Uterus (tissue), 4 donors: Measurements from ENCODE around the gene IFT52. TPM values are rescaled to one million over a fixed set of nuclear protein-coding genes. Genes with fewer than 3 reads are reported as not detected.

Experiments used
- DNase-seq, 2 donors: peaks; one replicate each; pipeline ENCODE4 v3.0.0-alpha.2; 2019 to 2020
- H3K27ac ChIP-seq, 2 donors: fragments of 200-600 bp; sonication (generic); 1 replicate in 1 of 2; 2 replicates in 1 of 2; pipeline ENCODE4 v1.5.1; 2016 to 2018
- H3K27me3 ChIP-seq, 2 donors: fragments of 200-600 bp; sonication (generic); one replicate each; pipeline ENCODE4 v1.5.1; 2018 to 2019; ENCODE audit warnings: control low read depth in 1 of 2
- H3K36me3 ChIP-seq, 2 donors: fragments of 200-600 bp; sonication (generic); one replicate each; pipeline ENCODE4 v1.5.1; 2019; ENCODE audit warnings: control low read depth in 1 of 2
- H3K4me1 ChIP-seq, 2 donors: fragments of 200-600 bp; sonication (generic); one replicate each; pipeline ENCODE4 v1.5.1; 2018 to 2019; ENCODE audit warnings: control low read depth in 1 of 2
- H3K4me3 ChIP-seq, 2 donors: fragments of 200-600 bp; sonication (generic); 1 replicate in 1 of 2; 2 replicates in 1 of 2; pipeline ENCODE4 v1.5.1; 2018 to 2019; ENCODE audit warnings: mild to moderate bottlenecking in 1 of 2
- H3K9me3 ChIP-seq, 2 donors: fragments of 200-600 bp; sonication (generic); one replicate each; pipeline ENCODE4 v1.5.1; 2019; ENCODE audit warnings: control low read depth in 1 of 2
- CTCF ChIP-seq, 4 experiments: fragments of 200-600 bp in 2 of 4; fragments of 450-650 bp in 2 of 4; sonication (generic) in 2 of 4; IDR thresholded peaks; one replicate each; pipeline ENCODE4 v1.5.1; 2016 to 2019; ENCODE audit warnings: antibody characterized with exemption in 4 of 4, mild to moderate bottlenecking in 2 of 4, moderate library complexity in 1 of 4
- POLR2A ChIP-seq, 2 donors: fragments of 450-650 bp; IDR thresholded peaks; one replicate each; pipeline ENCODE4 v1.6.1; 2016; ENCODE audit warnings: antibody characterized with exemption in 2 of 2, mild to moderate bottlenecking in 1 of 2, moderate library complexity in 1 of 2
- intact Hi-C: fragments of 100-400 bp; cut with DNase I; formaldehyde crosslinking; loops from one replicate; pipeline ENCODE4 v1.15.1; 2023; ENCODE audit warnings: low total_unique reads
- total RNA-seq, 4 donors: library from RNA; depleted of rRNA in 3 of 4; stranded (reverse); fragments of >200 nt in 3 of 4; gene quantifications; one replicate each; pipeline versions ENCODE4 v1.1.0 to v1.2.4, GENCODE V29; 2014 to 2023
- donor health status: DM: yes; HTN: yes; CAD: no.

Gene IFT52
- total RNA-seq, 4 donors from 2014 or later = 39.1 to 64.0 (median 43.0) TPM

GRCh38 chr20:43681468-43681942 lies 90.8 kb downstream of the IFT52 start:
- Histone ChIP-seq H3K9me3 (no peaks in the 10 kb centered on the region), H3K27ac (no peak overlapping the region), H3K36me3 (no peaks in the 10 kb centered on the region), H3K27me3 (no peaks in the 10 kb centered on the region), H3K4me3 (no peak overlapping the region), H3K4me1 (no peaks in the 10 kb centered on the region)
- DNase-seq = no peak
- intact Hi-C loops = no loop called here
- TF ChIP-seq POLR2A (IDR thresholded peaks at IDR 0.05) (no peak), CTCF (IDR thresholded peaks at IDR 0.05) (no peak)

GRCh38 chr20:43681991-43682410 lies 91.3 kb downstream of the IFT52 start:
- TF ChIP-seq POLR2A (IDR thresholded peaks at IDR 0.05) = no peak
- TF ChIP-seq CTCF (IDR thresholded peaks at IDR 0.05) = no peak
- no peaks in the 10 kb centered on the region for H3K9me3 ChIP-seq
- H3K27me3 ChIP-seq = no peaks in the 10 kb centered on the region
- no peaks in the 10 kb centered on the region for H3K36me3 ChIP-seq
- H3K4me1 ChIP-seq = no peaks in the 10 kb centered on the region
- intact Hi-C loops = no loop called here
- no peak overlapping the region for H3K27ac ChIP-seq
- no peak overlapping the region for H3K4me3 ChIP-seq
- DNase-seq = no peak

GRCh38 chr20:43682446-43682845 lies 91.7 kb downstream of the IFT52 start:
- H3K27ac ChIP-seq = no peak overlapping the region
- no peaks in the 10 kb centered on the region for H3K36me3 ChIP-seq
- no peaks in the 10 kb centered on the region for H3K4me1 ChIP-seq
- H3K27me3 ChIP-seq = no peaks in the 10 kb centered on the region
- H3K4me3 ChIP-seq = no peak overlapping the region
- no peak for DNase-seq
- TF ChIP-seq POLR2A (IDR thresholded peaks at IDR 0.05) = no peak
- no peak for TF ChIP-seq CTCF (IDR thresholded peaks at IDR 0.05)
- intact Hi-C loops = no loop called here
- no peaks in the 10 kb centered on the region for H3K9me3 ChIP-seq

- Histone ChIP-seq H3K27me3 (no peaks in the 10 kb centered on the region), H3K27ac (no peak overlapping the region), H3K36me3 (no peaks in the 10 kb centered on the region), H3K4me1 (no peaks in the 10 kb centered on the region), H3K4me3 (no peak overlapping the region), H3K9me3 (no peaks in the 10 kb centered on the region)
- no peak for DNase-seq
- intact Hi-C loops = no loop called here
- TF ChIP-seq CTCF (IDR thresholded peaks at IDR 0.05) (no peak), POLR2A (IDR thresholded peaks at IDR 0.05) (no peak)
Observed at GRCh38 chr20:43686820-43687219, 96.1 kb downstream of the IFT52 start.

GRCh38 chr20:43689165-43689564 lies 98.4 kb downstream of the IFT52 start:
- H3K27ac ChIP-seq = no peak overlapping the region
- no peaks in the 10 kb centered on the region for H3K27me3 ChIP-seq
- H3K9me3 ChIP-seq = no peaks in the 10 kb centered on the region
- no peak for DNase-seq
- H3K36me3 ChIP-seq = no peaks in the 10 kb centered on the region
- no peaks in the 10 kb centered on the region for H3K4me1 ChIP-seq
- no peak overlapping the region for H3K4me3 ChIP-seq
- intact Hi-C loops = no loop called here
- TF ChIP-seq CTCF (IDR thresholded peaks at IDR 0.05) (no peak), POLR2A (IDR thresholded peaks at IDR 0.05) (no peak)
